ENCODE measurements around the gene GADD45G. TPM values are rescaled to one million over a fixed set of nuclear protein-coding genes. Genes with fewer than 3 reads are reported as not detected.

Gene GADD45G
- polyA plus RNA-seq, 1 of the 3 experiments (the other 2 are of a cell fraction) = 1.3 TPM

DNA sequence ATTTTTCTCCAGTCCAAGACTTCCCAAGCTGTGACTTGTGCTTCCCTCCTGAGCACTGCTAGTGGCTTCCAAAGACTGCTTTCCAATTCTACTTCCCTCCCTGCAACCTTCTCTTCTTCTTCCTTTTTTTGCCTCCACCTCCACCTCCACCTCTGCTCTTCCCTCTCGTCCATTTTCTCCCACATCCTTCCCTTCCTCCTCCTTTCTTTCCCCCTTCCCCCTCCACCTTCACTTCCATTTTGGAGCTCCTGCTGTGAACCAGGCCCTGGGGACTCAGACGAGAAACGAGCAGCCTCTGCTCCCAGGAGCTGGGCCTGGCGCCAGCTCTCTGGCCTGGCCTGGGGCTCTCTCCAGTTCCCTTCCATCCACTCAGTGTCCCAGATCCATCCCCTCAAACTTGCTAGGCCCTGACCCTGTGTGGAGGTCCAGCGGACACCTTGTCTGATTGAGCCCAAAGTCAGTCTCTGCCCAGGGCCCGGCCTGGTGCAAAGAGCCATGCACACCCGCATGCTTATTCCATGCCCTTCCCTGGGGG is 5.6 kb downstream of the GADD45G start:
- no peaks in the 10 kb centered on the region for H3K36me3 ChIP-seq (replicated peaks in 1 of 2; ENCODE audit: control insufficient read depth in 1 of 2, insufficient read depth in 2 of 2, low read length in 1 of 2)
- no peak overlapping the region for H3K4me2 ChIP-seq
- H3K9me3 ChIP-seq = no peaks in the 10 kb centered on the region
- H3K9me2 ChIP-seq = no peaks in the 10 kb centered on the region
- no peak overlapping the region for H3K9ac ChIP-seq
- CTCF ChIA-PET = interaction anchor here (1.0 to 14.8 kb wide), 4 partner anchors 12 to 485 kb away, joined by 4 to 288 read pairs (median 7); no protein-coding TSS in a partner anchor
- no peaks in the 10 kb centered on the region for H3K79me2 ChIP-seq (ENCODE audit: insufficient read depth)
- H3K4me1 ChIP-seq (ENCODE audit: control insufficient read depth in 1 of 2, insufficient read depth in 2 of 2, low read depth in 1 of 2, low read length in 1 of 2) = peaks cover 12 to 31% of the 10 kb centered on the region in 2 experiments
- H3K27me3 ChIP-seq (ENCODE audit: insufficient read depth) = no peaks in the 10 kb centered on the region
- no peak overlapping the region for H3K4me3 ChIP-seq (ENCODE audit: low read depth in 2 of 2, low read length in 1 of 2)
- 52% methylated on average over 7 of the region's 7 CpGs for WGBS (ENCODE audit: low lambda C conversion rate)
- POLR2A ChIA-PET = interaction anchor here (1.5 to 8.4 kb wide), 2 partner anchors 51 to 66 kb away, joined by 3 to 134 read pairs; no protein-coding TSS in a partner anchor
- no peak overlapping the region for H2AFZ ChIP-seq (ENCODE audit: low read depth)
- H3F3A ChIP-seq (replicated peaks; ENCODE audit: insufficient read depth) = peaks cover 18% of the 10 kb centered on the region
- peak; percentile 49 for DNase-seq
- no peak overlapping the region for H3K27ac ChIP-seq (ENCODE audit: low read depth in 2 of 2, low read length in 1 of 2)
- TF ChIP-seq TAF1 (IDR thresholded peaks at IDR 0.05; ENCODE audit: borderline replicate concordance, low read depth, low read length) (no peak), TCF12 (IDR thresholded peaks at IDR 0.05) (no peak), SIN3A (IDR thresholded peaks at IDR 0.05; ENCODE audit: borderline replicate concordance, low read depth, low read length) (no peak), RFX5 (IDR thresholded peaks at IDR 0.05; ENCODE audit: low read length) (no peak), FOXJ3 (CRISPR knock-in tag; IDR thresholded peaks at IDR 0.05) (no peak), YY1 (IDR thresholded peaks at IDR 0.05; ENCODE audit: low read depth) (no peak)
- TF ChIP-seq, protein P1, sequence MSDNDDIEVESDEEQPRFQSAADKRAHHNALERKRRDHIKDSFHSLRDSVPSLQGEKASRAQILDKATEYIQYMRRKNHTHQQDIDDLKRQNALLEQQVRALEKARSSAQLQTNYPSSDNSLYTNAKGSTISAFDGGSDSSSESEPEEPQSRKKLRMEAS (IDR thresholded peaks at IDR 0.05; ENCODE audit: low read depth) = no peak
- no peaks in the 10 kb centered on the region for H4K20me1 ChIP-seq (ENCODE audit: insufficient read depth)

- no peaks in the 10 kb centered on the region for H3K9me2 ChIP-seq
- H3K4me2 ChIP-seq = no peak overlapping the region
- H3K4me1 ChIP-seq (ENCODE audit: control insufficient read depth in 1 of 2, insufficient read depth in 2 of 2, low read depth in 1 of 2, low read length in 1 of 2) = peaks cover 5 to 22% of the 10 kb centered on the region in 2 experiments
- no peak overlapping the region for H3K27ac ChIP-seq (ENCODE audit: low read depth in 2 of 2, low read length in 1 of 2)
- WGBS (ENCODE audit: low lambda C conversion rate) = 48% methylated on average over 5 of the region's 5 CpGs
- no peak for DNase-seq
- TF ChIP-seq GATA2 (CRISPR knock-in tag; IDR thresholded peaks at IDR 0.05) = no peak
- TF ChIP-seq, protein P2, sequence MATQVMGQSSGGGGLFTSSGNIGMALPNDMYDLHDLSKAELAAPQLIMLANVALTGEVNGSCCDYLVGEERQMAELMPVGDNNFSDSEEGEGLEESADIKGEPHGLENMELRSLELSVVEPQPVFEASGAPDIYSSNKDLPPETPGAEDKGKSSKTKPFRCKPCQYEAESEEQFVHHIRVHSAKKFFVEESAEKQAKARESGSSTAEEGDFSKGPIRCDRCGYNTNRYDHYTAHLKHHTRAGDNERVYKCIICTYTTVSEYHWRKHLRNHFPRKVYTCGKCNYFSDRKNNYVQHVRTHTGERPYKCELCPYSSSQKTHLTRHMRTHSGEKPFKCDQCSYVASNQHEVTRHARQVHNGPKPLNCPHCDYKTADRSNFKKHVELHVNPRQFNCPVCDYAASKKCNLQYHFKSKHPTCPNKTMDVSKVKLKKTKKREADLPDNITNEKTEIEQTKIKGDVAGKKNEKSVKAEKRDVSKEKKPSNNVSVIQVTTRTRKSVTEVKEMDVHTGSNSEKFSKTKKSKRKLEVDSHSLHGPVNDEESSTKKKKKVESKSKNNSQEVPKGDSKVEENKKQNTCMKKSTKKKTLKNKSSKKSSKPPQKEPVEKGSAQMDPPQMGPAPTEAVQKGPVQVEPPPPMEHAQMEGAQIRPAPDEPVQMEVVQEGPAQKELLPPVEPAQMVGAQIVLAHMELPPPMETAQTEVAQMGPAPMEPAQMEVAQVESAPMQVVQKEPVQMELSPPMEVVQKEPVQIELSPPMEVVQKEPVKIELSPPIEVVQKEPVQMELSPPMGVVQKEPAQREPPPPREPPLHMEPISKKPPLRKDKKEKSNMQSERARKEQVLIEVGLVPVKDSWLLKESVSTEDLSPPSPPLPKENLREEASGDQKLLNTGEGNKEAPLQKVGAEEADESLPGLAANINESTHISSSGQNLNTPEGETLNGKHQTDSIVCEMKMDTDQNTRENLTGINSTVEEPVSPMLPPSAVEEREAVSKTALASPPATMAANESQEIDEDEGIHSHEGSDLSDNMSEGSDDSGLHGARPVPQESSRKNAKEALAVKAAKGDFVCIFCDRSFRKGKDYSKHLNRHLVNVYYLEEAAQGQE (IDR thresholded peaks at IDR 0.05; ENCODE audit: low read depth, low read length) = no peak
- no peak for TF ChIP-seq USF2 (IDR thresholded peaks at IDR 0.05; ENCODE audit: borderline replicate concordance, low read depth, low read length)
- TF ChIP-seq SIN3A (IDR thresholded peaks at IDR 0.05; ENCODE audit: borderline replicate concordance, low read depth, low read length) = no peak
- TF ChIP-seq RCOR1 (IDR thresholded peaks at IDR 0.05; ENCODE audit: low read length) = no peak
- TF ChIP-seq YY1 (IDR thresholded peaks at IDR 0.05; ENCODE audit: low read depth) = no peak
- TF ChIP-seq PBX3 (IDR thresholded peaks at IDR 0.05) = no peak
- H3K9me3 ChIP-seq = no peaks in the 10 kb centered on the region
- no peaks in the 10 kb centered on the region for H3K79me2 ChIP-seq (ENCODE audit: insufficient read depth)
- POLR2A ChIA-PET = no interaction called here
- H3K4me3 ChIP-seq (ENCODE audit: low read depth in 2 of 2, low read length in 1 of 2) = no peak overlapping the region
- H3F3A ChIP-seq (replicated peaks; ENCODE audit: insufficient read depth) = peaks cover 9% of the 10 kb centered on the region
- CTCF ChIA-PET = interaction anchor here (0.9 to 14.8 kb wide), 3 partner anchors 9 to 484 kb away, joined by 3 to 288 read pairs (median 7); no protein-coding TSS in a partner anchor
- H4K20me1 ChIP-seq (ENCODE audit: insufficient read depth) = no peaks in the 10 kb centered on the region
- no peaks in the 10 kb centered on the region for H3K36me3 ChIP-seq (replicated peaks in 1 of 2; ENCODE audit: control insufficient read depth in 1 of 2, insufficient read depth in 2 of 2, low read length in 1 of 2)
- H3K27me3 ChIP-seq (ENCODE audit: insufficient read depth) = no peaks in the 10 kb centered on the region
- no peak overlapping the region for H3K9ac ChIP-seq
- no peak overlapping the region for H2AFZ ChIP-seq (ENCODE audit: low read depth)
Observed at GRCh38 chr9:89611425-89611824, 6.6 kb downstream of the GADD45G start.
